ENCODE data around the gene ARFRP1. TPM values are rescaled to one million over a fixed set of nuclear protein-coding genes. Genes with fewer than 3 reads are reported as not detected.

Gene ARFRP1
- total RNA-seq, 1 experiment from 2014 or later, result 42.7 TPM

- no peak overlapping the region for H2BK20ac ChIP-seq (ENCODE audit: low read depth, low read length, poor library complexity, severe bottlenecking)
- H3K14ac ChIP-seq (ENCODE audit: insufficient read depth, low read length), result no peak overlapping the region; the same call in 1 of the 2 replicates
- no peak overlapping the region for H4K91ac ChIP-seq (ENCODE audit: insufficient read length, low read depth, low read length)
- no peak overlapping the region for H2BK5ac ChIP-seq (ENCODE audit: insufficient read length, low read length)
- no peak overlapping the region for H2AK5ac ChIP-seq (ENCODE audit: insufficient read length, low read length)
- no peak overlapping the region for H3K4me2 ChIP-seq (ENCODE audit: insufficient read depth, insufficient read length, low read length)
- no peaks in the 10 kb centered on the region for H3K27me3 ChIP-seq (ENCODE audit: insufficient read depth, low read length)
- H3K9me3 ChIP-seq (ENCODE audit: control insufficient read depth, low read depth, low read length), result no peaks in the 10 kb centered on the region
- no peaks in the 10 kb centered on the region for H3K79me1 ChIP-seq (ENCODE audit: insufficient read depth, low read depth, low read length, poor library complexity, severe bottlenecking)
- no peaks in the 10 kb centered on the region for H3K27me3 Mint-ChIP-seq (ENCODE audit: low read depth)
- DNase-seq, result no peak
- H2BK12ac ChIP-seq (ENCODE audit: insufficient read length, low read depth, low read length), result no peak overlapping the region
- H3K23me2 ChIP-seq (ENCODE audit: insufficient read length, low read depth, low read length, poor library complexity, severe bottlenecking), result no peaks in the 10 kb centered on the region
- no peak overlapping the region for H2BK120ac ChIP-seq (ENCODE audit: low read depth, low read length, poor library complexity, severe bottlenecking)
- H3K18ac ChIP-seq (ENCODE audit: insufficient read length, low read depth, low read length), result no peak overlapping the region
- H3K9me3 Mint-ChIP-seq, result no peaks in the 10 kb centered on the region
- H2AFZ ChIP-seq (ENCODE audit: low read length), result no peak overlapping the region
- no peak overlapping the region for H3K9ac ChIP-seq (ENCODE audit: extremely low read depth, insufficient read length, low read length)
- no peaks in the 10 kb centered on the region; the same call in 1 of the 2 replicates for H3K4me1 ChIP-seq (ENCODE audit: insufficient read depth, low read length)
- H3K23ac ChIP-seq (ENCODE audit: insufficient read length, low read depth, low read length), result no peak overlapping the region
- peaks cover 0 to 8% (median 5%) of the 10 kb centered on the region in 3 experiments; a peak in 3 of 7 replicates for H3K36me3 Mint-ChIP-seq (ENCODE audit: insufficient read depth in 1 of 3, low read depth in 3 of 3)
- no peak overlapping the region for H3K4ac ChIP-seq (ENCODE audit: low read depth, low read length)
- no peak overlapping the region for H3K4me3 Mint-ChIP-seq
- no CpG with 5 or more reads among the region's 11 CpGs for WGBS (ENCODE audit: extremely low coverage, insufficient read length, low lambda C conversion rate)
- no peak overlapping the region for H4K5ac ChIP-seq (ENCODE audit: insufficient read length, low read depth, low read length)
- H3K4me1 Mint-ChIP-seq, result peaks cover 11 to 19% of the 10 kb centered on the region in 2 experiments
- no peak overlapping the region for H2BK15ac ChIP-seq (ENCODE audit: low read depth, low read length)
- no peak overlapping the region for H3T11ph ChIP-seq (ENCODE audit: low read length)
- no peak overlapping the region for H3K27ac ChIP-seq (ENCODE audit: insufficient read length, low read depth, low read length)
- TF ChIP-seq CTCF (conservative IDR thresholded peaks at IDR 0.05), result no peak
- H3K79me2 ChIP-seq (ENCODE audit: insufficient read depth, low read length), result no peaks in the 10 kb centered on the region
- peak overlapping the region in 2 of 3 experiments; percentile 57 to 58; a peak in 3 of 7 replicates for H3K27ac Mint-ChIP-seq
- H3K56ac ChIP-seq (ENCODE audit: insufficient read length, low read depth, low read length), result no peak overlapping the region
- H4K20me1 ChIP-seq (ENCODE audit: control insufficient read depth, insufficient read depth, insufficient read length), result no peaks in the 10 kb centered on the region
- no peak overlapping the region for H4K8ac ChIP-seq (replicated peaks; ENCODE audit: insufficient read length, low read depth, low read length)
Observed at GRCh38 chr20:63748934-63749270, 41.1 kb upstream of the ARFRP1 start.
